HG03280 (cell line): Measurements from ENCODE around the gene RNF126.

Experiments
- ATAC-seq: cut with Tn5 transposase; IDR thresholded peaks from one replicate; pipeline ENCODE4 v1.9.1; 2021; ENCODE audit warnings: mild to moderate bottlenecking, moderate library complexity; ENCODE audit not compliant: unreplicated experiment

RNF126 gene

GRCh38 chr19:648305-648704, 14.7 kb downstream of the RNF126 start:
- ATAC-seq: no peak

DNA sequence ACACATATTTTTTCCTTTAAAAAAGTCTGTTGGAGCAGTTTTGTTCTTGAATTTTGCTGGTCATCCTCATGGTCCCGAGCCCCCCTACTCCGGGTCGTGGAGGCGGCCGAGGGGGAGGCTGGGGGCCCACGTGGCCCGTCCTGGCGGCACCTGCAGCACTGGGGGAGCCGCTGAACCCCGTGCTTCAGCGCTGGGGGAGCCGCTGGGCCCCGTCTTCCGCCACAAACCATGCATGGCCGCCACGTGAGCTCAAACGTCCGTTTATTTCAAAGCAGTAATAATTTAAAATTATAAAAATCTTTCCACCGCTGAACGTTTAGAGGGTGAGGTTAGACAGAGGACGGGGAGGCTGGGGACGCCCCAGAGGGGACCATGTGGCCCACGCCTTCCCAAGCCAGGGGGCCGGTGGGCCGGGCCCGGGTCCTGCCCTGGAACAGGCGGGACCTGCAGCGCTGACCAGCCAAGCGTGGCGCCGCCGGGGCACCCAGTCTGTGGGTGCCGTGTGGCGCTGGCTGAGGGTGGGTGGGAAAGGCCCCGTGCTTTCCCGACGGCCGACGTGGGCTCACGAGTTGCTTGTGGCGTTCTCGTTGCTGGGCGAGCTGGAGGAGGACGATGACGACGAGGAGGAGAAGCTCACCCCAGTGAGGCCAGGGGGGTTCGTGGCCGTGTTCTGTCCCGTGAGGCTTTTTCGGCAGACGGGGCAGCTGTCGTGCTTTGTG, 15.3 kb downstream of the RNF126 start:
- ATAC-seq: no peak

DNA sequence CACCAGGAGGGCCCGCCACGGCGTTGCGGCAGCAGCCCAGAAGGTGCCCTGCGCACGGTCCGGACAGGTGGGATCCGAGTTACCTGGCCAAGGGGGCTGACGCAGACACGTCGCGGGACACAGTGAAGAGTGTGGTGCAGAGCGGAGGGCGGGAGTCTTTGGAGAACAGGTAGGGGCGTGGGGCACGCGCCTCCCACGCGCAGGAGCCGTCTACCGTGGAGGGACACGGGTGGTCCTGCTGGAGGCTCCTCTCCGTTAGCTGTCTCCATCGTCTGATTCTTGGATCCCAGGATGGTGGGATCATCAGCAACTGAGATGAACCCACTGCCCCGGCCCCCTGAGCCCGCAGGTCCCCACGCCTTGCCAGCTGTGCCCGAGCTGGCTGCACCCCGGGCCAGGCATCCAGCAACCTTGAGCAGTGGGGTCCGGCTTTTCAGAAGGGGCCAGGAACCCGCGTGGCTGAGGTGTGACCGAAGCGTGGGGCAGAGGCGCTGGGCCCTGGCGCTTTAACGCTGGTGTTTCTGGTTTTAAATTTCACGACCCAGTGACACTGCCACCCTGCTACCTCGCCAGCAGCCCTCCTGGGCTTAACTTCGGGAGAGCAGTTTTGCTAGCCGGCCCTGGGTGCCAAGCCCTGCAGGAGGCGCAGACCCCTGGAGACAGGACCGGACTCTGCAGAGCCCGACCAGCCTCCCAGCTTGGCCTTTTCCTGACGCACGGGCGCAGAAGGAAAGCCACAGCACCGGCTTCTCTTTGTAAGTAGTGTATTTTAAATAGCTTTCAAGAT, 16.0 kb downstream of the RNF126 start:
- no peak for ATAC-seq

GRCh38 chr19:645912-646778, 16.9 kb downstream of the RNF126 start:
- no peak for ATAC-seq

DNA sequence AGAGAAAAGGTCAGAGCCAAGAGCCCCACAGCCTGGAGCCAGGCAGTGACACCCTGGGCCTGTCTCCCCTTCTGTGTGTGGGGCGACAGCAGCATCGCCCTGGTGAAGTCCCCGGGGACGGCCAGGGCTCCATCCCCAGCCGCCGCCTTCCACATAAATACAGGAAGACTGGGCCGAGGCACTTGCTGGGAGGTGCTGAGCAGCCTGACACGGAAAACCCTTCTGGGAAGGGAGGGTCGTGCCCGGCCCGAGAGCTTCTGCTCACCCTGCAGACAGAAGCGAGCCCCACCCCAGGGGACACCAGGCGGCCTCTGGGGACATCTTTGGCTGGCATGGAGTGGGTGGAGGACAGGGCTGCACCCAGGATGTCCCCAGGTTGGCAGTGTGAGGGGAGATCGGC, 18.2 kb downstream of the RNF126 start:
- no peak for ATAC-seq

- ATAC-seq: no peak
These were observed 18.7 kb downstream of the RNF126 start for GRCh38 chr19:644363-644762.

GRCh38 chr19:643736-644135, 19.3 kb downstream of the RNF126 start:
- no peak for ATAC-seq

GRCh38 chr19:642767-643727, 20.0 kb downstream of the RNF126 start:
- no peak for ATAC-seq

DNA sequence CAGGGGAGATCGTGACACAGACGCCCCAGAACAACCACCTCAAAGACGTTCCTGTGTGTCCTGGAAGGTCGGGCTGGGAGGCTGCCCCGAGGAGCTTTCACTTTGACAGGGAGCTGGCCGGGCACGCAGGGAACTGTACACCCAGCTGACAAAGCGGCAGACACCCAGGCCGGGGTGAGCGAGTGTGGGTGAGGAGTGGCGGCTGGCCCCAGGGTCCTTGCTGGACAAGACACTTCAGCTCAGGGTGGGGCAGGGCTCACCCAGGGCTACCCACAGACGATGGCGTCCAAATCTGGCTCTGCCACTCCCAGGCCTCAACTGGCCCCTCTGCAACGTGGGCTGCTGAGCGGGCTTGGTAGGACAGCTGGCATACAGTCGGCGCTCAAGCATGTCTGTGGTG, 21.3 kb downstream of the RNF126 start:
- no peak for ATAC-seq

DNA sequence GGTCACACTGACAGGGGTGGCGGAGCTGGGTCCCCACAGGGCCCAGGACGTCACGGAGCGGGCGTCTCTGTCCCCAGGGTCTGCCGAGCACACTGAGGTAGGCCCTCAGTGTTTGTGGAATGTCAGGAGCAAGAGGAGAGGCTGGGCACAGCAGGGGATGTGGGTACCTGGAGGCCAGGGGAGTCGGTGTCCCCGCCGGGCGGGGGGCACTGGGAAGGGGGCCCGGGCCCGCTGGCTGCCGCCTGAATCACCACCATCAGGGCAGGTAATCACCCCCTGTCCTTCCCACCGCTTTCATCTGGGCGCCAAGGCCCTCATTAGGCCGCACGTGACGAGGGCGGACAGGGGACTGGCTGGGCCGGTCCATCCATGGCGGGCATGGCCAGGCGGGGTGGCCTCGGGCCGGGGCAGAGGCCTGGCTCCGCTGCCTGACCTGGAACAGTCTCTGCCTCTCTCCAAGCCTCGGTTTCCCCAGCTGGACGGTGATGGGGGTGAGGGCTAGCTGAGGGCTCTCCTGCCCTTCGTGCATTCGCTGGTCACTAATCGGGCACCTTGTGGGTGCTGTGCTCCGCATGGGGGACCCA, 22.3 kb downstream of the RNF126 start:
- no peak for ATAC-seq

- ATAC-seq: no peak
These were observed 22.9 kb downstream of the RNF126 start for GRCh38 chr19:640161-640558.

GRCh38 chr19:639253-640160, 23.5 kb downstream of the RNF126 start, which contains the start of gene FGF22:
Gene FGF22 (plus strand): TSS chr19:639879. CDS start chr19:639926, 47 bp downstream.
- ATAC-seq: peak; percentile 72

GRCh38 chr19:638906-639252, 24.1 kb downstream of the RNF126 start:
- ATAC-seq: no peak

- ATAC-seq: no peak
These were observed 27.9 kb downstream of the RNF126 start for GRCh38 chr19:634975-635652.

- no peak for ATAC-seq
These were observed 29.0 kb downstream of the RNF126 start for GRCh38 chr19:633786-634639.

- ATAC-seq: peak; percentile 87
These were observed 29.8 kb downstream of the RNF126 start, which contains the start of gene POLRMT for GRCh38 chr19:633068-633785. Gene POLRMT (minus strand): TSS chr19:633537. CDS start chr19:633512, 25 bp downstream.
